SJCRH30 (cell line): ENCODE results near the gene TMEM179B. TPM values are rescaled to one million over a fixed set of nuclear protein-coding genes. Genes with fewer than 3 reads are reported as not detected.

Source experiments
- DNase-seq, 2 experiments: peaks; one replicate each; pipeline ENCODE4 v3.0.0-alpha.2; 2015 to 2020
- H3K27ac ChIP-seq: fragments of 250-450 bp; sonication (Bioruptor Pico); 2 replicates; pipeline ENCODE4 v1.5.1; 2020; ENCODE audit warnings: mild to moderate bottlenecking, moderate library complexity
- H3K27me3 ChIP-seq: fragments of 250-450 bp; sonication (Bioruptor Pico); 2 replicates; pipeline ENCODE4 v1.5.1; 2020; ENCODE audit warnings: mild to moderate bottlenecking, moderate library complexity
- H3K36me3 ChIP-seq: fragments of 250-450 bp; sonication (Bioruptor Pico); 2 replicates; pipeline ENCODE4 v1.5.1; 2020; ENCODE audit warnings: mild to moderate bottlenecking, moderate library complexity
- H3K4me1 ChIP-seq: fragments of 250-450 bp; sonication (Bioruptor Pico); 2 replicates; pipeline ENCODE4 v1.5.1; 2020; ENCODE audit warnings: mild to moderate bottlenecking, moderate library complexity
- H3K4me3 ChIP-seq: fragments of 250-450 bp; sonication (Bioruptor Pico); 2 replicates; pipeline ENCODE4 v1.5.1; 2020; ENCODE audit warnings: mild to moderate bottlenecking, moderate library complexity
- H3K9me3 ChIP-seq: fragments of 250-450 bp; sonication (Bioruptor Pico); replicated peaks from 2 replicates; pipeline ENCODE4 v1.5.1; 2020; ENCODE audit warnings: mild to moderate bottlenecking, moderate library complexity
- total RNA-seq: library from RNA; depleted of rRNA; stranded (reverse); fragments of >200 nt; shearing (Covaris generic); gene quantifications from 2 replicates; pipeline ENCODE4 v1.2.3, GENCODE V29; 2014

TMEM179B gene
- total RNA-seq, 1 experiment from 2014 or later, result 27.6 TPM

DNA sequence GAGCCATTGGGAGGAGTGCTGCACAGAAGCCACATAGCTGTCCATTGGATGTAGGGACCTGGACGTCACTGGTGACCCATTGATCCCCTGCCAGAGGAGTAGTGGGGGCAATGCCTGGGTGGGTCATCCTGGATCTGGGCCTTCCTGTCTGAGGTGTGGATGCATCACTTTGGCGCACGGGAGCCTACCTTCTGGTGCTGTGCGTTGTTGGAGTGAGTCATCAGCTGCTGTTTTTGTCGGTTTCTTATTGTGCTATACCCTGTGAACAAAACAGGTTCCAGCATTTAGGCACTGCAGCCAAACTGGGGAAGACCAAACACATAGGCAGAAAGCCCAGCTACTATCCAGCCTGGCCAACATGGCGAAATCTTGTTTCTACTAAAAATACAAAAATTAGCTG is 12.8 kb upstream of the TMEM179B start:
- Histone ChIP-seq H3K9me3 (no peaks in the 10 kb centered on the region), H3K4me1 (no peaks in the 10 kb centered on the region), H3K27me3 (no peaks in the 10 kb centered on the region), H3K36me3 (peaks cover 7% of the 10 kb centered on the region; the same call in 1 of the 2 replicates), H3K27ac (no peak overlapping the region), H3K4me3 (no peak overlapping the region)
- DNase-seq, result no peak

DNA sequence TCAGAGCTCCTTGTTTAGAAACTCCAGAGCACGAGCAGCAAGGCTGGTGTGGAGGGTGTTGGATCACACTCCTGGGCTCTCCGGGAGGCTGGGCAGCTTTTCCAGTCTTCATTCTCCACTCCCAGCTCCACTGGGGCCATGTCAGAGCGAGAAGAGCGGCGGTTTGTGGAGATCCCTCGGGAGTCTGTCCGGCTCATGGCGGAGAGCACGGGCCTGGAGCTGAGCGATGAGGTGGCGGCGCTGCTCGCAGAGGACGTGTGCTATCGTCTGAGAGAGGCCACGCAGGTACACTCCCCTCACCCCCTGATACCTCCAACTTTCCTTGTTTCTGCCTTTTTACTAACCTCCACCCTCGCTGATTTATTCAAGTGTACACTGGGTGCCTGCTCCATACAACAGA is 11.6 kb upstream of the TMEM179B start:
- DNase-seq, result no peak
- Histone ChIP-seq H3K4me3 (no peak overlapping the region), H3K4me1 (no peaks in the 10 kb centered on the region), H3K9me3 (no peaks in the 10 kb centered on the region), H3K27me3 (no peaks in the 10 kb centered on the region), H3K27ac (no peak overlapping the region), H3K36me3 (peaks cover 13% of the 10 kb centered on the region)

- H3K9me3 ChIP-seq, result no peaks in the 10 kb centered on the region
- H3K4me1 ChIP-seq, result no peaks in the 10 kb centered on the region
- DNase-seq, result no peak
- H3K4me3 ChIP-seq, result no peak overlapping the region
- H3K27me3 ChIP-seq, result no peaks in the 10 kb centered on the region
- H3K27ac ChIP-seq, result no peak overlapping the region
- peaks cover 13% of the 10 kb centered on the region for H3K36me3 ChIP-seq
Observed at GRCh38 chr11:62777389-62777788, 9.8 kb upstream of the TMEM179B start.

- Histone ChIP-seq H3K36me3 (peaks cover 13% of the 10 kb centered on the region), H3K9me3 (no peaks in the 10 kb centered on the region), H3K27ac (no peak overlapping the region), H3K4me1 (no peaks in the 10 kb centered on the region), H3K27me3 (no peaks in the 10 kb centered on the region), H3K4me3 (no peak overlapping the region)
- no peak for DNase-seq
Observed at GRCh38 chr11:62778441-62778840, 8.8 kb upstream of the TMEM179B start.

DNA sequence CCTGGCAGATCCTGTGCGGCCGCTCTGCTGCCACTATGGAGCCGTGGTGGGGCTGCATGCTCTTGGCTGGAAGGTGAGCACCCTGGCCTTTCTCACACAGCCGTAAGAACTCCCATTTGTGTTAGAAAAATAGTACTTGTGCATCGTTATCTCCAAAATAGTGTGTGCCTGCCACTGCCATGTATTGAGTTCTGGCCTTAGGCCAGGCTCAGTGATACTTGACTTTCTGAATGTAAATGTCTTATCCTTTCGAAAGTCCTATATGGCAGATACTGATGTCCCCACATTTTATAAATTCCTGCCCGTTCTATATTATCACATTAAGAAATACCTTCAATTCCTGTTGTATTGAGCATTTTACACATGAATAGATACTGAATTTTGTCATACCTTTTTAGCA is 4.4 kb upstream of the TMEM179B start:
- Histone ChIP-seq H3K4me1 (no peaks in the 10 kb centered on the region), H3K27me3 (no peaks in the 10 kb centered on the region), H3K27ac (no peak overlapping the region), H3K9me3 (no peaks in the 10 kb centered on the region), H3K4me3 (no peak overlapping the region), H3K36me3 (peaks cover 10% of the 10 kb centered on the region)
- no peak for DNase-seq

GRCh38 chr11:62786318-62787004 is 741 bp upstream of the TMEM179B start:
- Histone ChIP-seq H3K9me3 (no peaks in the 10 kb centered on the region), H3K27ac (peak overlapping the region; percentile 63; the same call in 1 of the 2 replicates), H3K4me1 (no peaks in the 10 kb centered on the region), H3K4me3 (peak overlapping the region; percentile 89), H3K27me3 (no peaks in the 10 kb centered on the region), H3K36me3 (peaks cover 4% of the 10 kb centered on the region; the same call in 1 of the 2 replicates)
- DNase-seq, result peak; percentile 78 to 86

DNA sequence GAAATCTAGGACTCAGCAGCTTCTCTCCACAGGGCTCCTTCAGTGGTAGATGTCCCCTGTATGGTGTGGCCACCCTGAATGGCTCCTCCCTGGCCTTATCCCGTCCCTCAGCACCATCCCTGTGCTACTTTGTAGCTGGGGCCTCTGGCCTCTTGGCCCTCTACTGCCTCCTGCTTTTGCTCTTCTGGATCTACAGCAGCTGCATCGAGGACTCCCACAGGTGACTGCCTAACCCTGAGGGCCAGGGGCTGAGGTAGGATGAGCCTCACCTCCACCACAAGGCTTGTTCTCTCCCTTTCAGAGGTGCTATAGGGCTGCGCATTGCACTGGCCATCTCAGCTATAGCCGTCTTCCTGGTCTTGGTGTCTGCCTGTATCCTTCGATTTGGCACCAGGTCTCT is 1.8 kb downstream of the TMEM179B start:
- H3K4me3 ChIP-seq, result no peak overlapping the region
- H3K27me3 ChIP-seq, result no peaks in the 10 kb centered on the region
- DNase-seq, result no peak
- H3K27ac ChIP-seq, result no peak overlapping the region
- H3K9me3 ChIP-seq, result no peaks in the 10 kb centered on the region
- peaks cover 15% of the 10 kb centered on the region for H3K36me3 ChIP-seq
- no peaks in the 10 kb centered on the region for H3K4me1 ChIP-seq

- no peaks in the 10 kb centered on the region for H3K4me1 ChIP-seq
- DNase-seq, result no peak
- no peak overlapping the region for H3K27ac ChIP-seq
- H3K4me3 ChIP-seq, result no peak overlapping the region
- peaks cover 20% of the 10 kb centered on the region for H3K36me3 ChIP-seq
- H3K27me3 ChIP-seq, result no peaks in the 10 kb centered on the region
- H3K9me3 ChIP-seq, result no peaks in the 10 kb centered on the region
Observed at GRCh38 chr11:62789576-62789975, 2.4 kb downstream of the TMEM179B start.

- DNase-seq, result peak; percentile 82 to 83
- no peaks in the 10 kb centered on the region for H3K27me3 ChIP-seq
- no peaks in the 10 kb centered on the region for H3K4me1 ChIP-seq
- H3K4me3 ChIP-seq, result peak within 1 kb of the TSS; percentile 68
- H3K9me3 ChIP-seq, result no peaks in the 10 kb centered on the region
- H3K27ac ChIP-seq, result peak within 1 kb of the TSS; percentile 25; the same call in 1 of the 2 replicates
- peaks cover 36% of the 10 kb centered on the region for H3K36me3 ChIP-seq
Observed at GRCh38 chr11:62791501-62792201, 4.4 kb downstream of the TMEM179B start, which contains the start of gene TMEM223. Gene TMEM223, minus strand, starts transcription at chr11:62792006. Its CDS starts 12 bp downstream, at chr11:62791994.

DNA sequence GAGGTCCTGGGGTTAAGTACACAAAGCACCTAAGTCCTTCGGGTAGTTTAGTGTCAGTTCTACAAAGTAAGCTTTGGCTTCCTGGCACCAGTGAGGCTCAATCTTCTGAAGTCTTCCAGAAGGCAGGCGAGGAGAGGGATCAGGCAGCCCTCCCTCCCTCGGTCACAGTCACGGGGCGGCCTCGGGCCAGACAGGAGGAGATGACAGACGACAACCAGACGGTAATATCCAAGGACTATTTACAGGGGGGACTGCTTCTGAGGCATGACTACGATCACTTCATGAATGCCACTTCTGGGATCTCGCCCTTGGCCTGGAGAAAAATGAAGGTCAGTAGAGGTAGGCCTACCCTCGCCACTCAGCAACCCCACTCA is 5.0 kb downstream of the TMEM179B start:
- Histone ChIP-seq H3K36me3 (peaks cover 39% of the 10 kb centered on the region), H3K27ac (no peak overlapping the region; the same call in 1 of the 2 replicates), H3K27me3 (no peaks in the 10 kb centered on the region), H3K9me3 (no peaks in the 10 kb centered on the region), H3K4me1 (no peaks in the 10 kb centered on the region), H3K4me3 (peak overlapping the region; percentile 68)
- peak in 1 of 2 experiments; percentile 23 for DNase-seq

DNA sequence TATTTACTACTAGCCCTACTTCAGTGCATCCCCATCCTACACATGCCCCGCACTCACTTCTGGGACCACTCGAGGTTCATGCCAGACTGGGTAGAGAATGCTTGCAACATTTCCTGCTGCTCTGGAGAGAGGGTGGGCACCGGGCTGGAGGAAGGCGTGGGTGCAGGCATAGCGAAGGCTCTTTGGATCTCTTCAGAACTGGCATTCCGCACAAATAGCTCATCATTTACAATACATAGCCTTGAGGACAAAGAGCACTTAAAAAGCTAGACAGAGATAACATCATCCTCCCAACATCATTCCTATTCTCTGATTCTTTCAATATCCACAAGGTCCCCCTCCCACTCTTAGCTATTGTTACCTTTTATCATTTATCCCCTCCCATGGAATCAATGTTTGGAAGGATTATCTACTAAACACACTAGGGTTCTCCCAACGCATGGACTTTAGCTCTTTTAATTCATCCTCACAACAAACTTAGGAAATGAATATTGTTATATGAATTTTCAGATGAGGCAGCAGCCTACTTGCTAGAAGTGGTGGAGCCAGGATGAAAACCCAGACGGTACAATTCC is 7.1 kb downstream of the TMEM179B start:
- H3K4me1 ChIP-seq, result no peaks in the 10 kb centered on the region
- no peak overlapping the region for H3K27ac ChIP-seq
- no peaks in the 10 kb centered on the region for H3K27me3 ChIP-seq
- no peak for DNase-seq
- no peaks in the 10 kb centered on the region for H3K9me3 ChIP-seq
- H3K36me3 ChIP-seq, result peaks cover 55% of the 10 kb centered on the region
- H3K4me3 ChIP-seq, result no peak overlapping the region

DNA sequence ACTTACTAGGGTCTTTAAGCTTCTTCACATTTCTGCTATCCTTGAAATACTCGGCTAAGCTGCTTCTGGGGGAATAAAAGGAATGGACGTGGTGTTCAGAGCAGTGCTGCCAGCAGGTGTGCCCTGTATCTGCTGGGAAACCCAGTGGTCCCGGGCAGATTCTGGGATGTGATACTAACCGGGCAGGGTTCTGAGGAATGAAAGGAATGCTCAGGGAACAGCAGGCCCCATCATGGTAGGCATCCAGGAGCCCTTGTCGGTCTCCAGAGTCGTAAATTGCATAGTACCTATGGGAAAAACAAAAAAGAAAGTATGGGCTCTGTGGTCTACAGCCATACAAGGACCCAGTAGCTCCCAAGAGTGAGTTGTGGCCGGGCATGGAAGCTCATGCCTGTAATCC is 9.1 kb downstream of the TMEM179B start:
- Histone ChIP-seq H3K27ac (no peak overlapping the region), H3K36me3 (peaks cover 67% of the 10 kb centered on the region), H3K4me1 (no peaks in the 10 kb centered on the region), H3K27me3 (no peaks in the 10 kb centered on the region), H3K9me3 (no peaks in the 10 kb centered on the region), H3K4me3 (no peak overlapping the region)
- DNase-seq, result no peak

DNA sequence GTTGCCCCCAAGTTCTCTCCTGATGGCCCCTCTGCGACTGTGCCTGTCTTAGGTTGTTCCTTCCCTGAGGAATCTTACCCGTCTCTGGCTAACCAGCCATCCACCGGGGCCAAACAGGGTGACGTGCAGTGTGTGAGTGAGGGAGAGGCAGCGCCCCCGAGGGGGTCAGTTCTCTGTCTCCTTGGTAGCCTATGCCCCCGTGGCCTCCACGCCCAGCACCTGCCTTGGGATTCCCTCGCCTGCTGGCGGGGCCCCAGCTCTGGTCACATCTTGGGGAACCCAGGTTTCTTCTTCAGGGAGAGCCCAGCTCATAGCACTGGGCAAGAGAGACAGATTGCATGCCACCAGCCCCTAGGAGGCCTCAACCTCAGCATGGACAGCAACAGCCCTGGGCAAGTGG is 12.3 kb downstream of the TMEM179B start:
- H3K27me3 ChIP-seq, result no peaks in the 10 kb centered on the region
- H3K27ac ChIP-seq, result no peak overlapping the region
- H3K36me3 ChIP-seq, result peaks cover 72% of the 10 kb centered on the region
- no peak for DNase-seq
- H3K4me3 ChIP-seq, result no peak overlapping the region
- H3K9me3 ChIP-seq, result no peaks in the 10 kb centered on the region
- H3K4me1 ChIP-seq, result peaks cover 6% of the 10 kb centered on the region; the same call in 1 of the 2 replicates

- H3K27me3 ChIP-seq, result no peaks in the 10 kb centered on the region
- no peak for DNase-seq
- H3K27ac ChIP-seq, result no peak overlapping the region
- H3K4me3 ChIP-seq, result no peak overlapping the region
- H3K9me3 ChIP-seq, result no peaks in the 10 kb centered on the region
- peaks cover 6% of the 10 kb centered on the region; the same call in 1 of the 2 replicates for H3K4me1 ChIP-seq
- peaks cover 57% of the 10 kb centered on the region for H3K36me3 ChIP-seq
Observed at GRCh38 chr11:62801071-62801470, 13.9 kb downstream of the TMEM179B start.
